IMR-90 (cell line): Measurements from ENCODE around the gene PTH1R. TPM values are rescaled to one million over a fixed set of nuclear protein-coding genes. Genes with fewer than 3 reads are reported as not detected.

Experiments
- ATAC-seq: fragments of 200-7000 bp; cut with Tn5 transposase; 2 replicates; pipeline ENCODE4 v1.9.1; 2020; ENCODE audit warnings: low read depth, mild to moderate bottlenecking, moderate library complexity
- BruUV-seq: library from RNA; stranded (reverse); fragments of 400-500 nt; replicated peaks from 2 replicates; lab custom pipeline; 2021; lab: Mats Ljungman, UMichigan
- CTCF ChIA-PET: fragments of 300-600 bp; formaldehyde crosslinking; extraction: SDS; loops from one replicate; lab custom pipeline; 2021; ENCODE audit warnings: antibody characterized with exemption; lab: Yijun Ruan, JAX
- POLR2A ChIA-PET: fragments of 300-600 bp; sonication (Branson Sonifier 250); formaldehyde crosslinking; loops from one replicate; lab custom pipeline; 2022; ENCODE audit warnings: antibody characterized with exemption; ENCODE audit not compliant: unreplicated experiment; lab: Charles Lee
- DNase-seq: peaks from one replicate; pipeline ENCODE4 v3.0.0; 2013
- H2AFZ ChIP-seq: replicated peaks from 2 replicates; pipeline ENCODE3; 2013; ENCODE audit warnings: low read length, mild to moderate bottlenecking; ENCODE audit not compliant: poor library complexity
- H2AK5ac ChIP-seq: 2 replicates; pipeline ENCODE4 v1.6.1; 2013; ENCODE audit warnings: low read depth, low read length, inconsistent platforms
- H2AK9ac ChIP-seq: replicated peaks from 2 replicates; pipeline ENCODE3; 2013; ENCODE audit warnings: mild to moderate bottlenecking, low read depth, low read length, moderate library complexity; ENCODE audit not compliant: poor library complexity
- H2BK120ac ChIP-seq: 2 replicates; pipeline ENCODE4 v1.6.1; 2013; ENCODE audit warnings: low read depth, low read length, inconsistent platforms
- H2BK15ac ChIP-seq: 3 replicates; pipeline ENCODE4 v1.6.1; 2013; ENCODE audit warnings: low read depth, low read length, inconsistent platforms
- H2BK20ac ChIP-seq: 2 replicates; pipeline ENCODE4 v1.6.1; 2013; ENCODE audit warnings: low read depth, mild to moderate bottlenecking, inconsistent platforms, low read length, moderate library complexity
- H2BK5ac ChIP-seq: 2 replicates; pipeline ENCODE4 v1.6.1; 2013; ENCODE audit warnings: mild to moderate bottlenecking, low read depth, low read length, inconsistent platforms; ENCODE audit not compliant: poor library complexity, severe bottlenecking
- H3K14ac ChIP-seq: replicated peaks from 2 replicates; pipeline ENCODE4 v1.6.1; 2013; ENCODE audit warnings: low read depth, low read length, inconsistent platforms
- H3K18ac ChIP-seq: 2 replicates; pipeline ENCODE4 v1.6.1; 2013; ENCODE audit warnings: low read depth, low read length, control low read depth
- H3K23ac ChIP-seq: 2 replicates; pipeline ENCODE4 v1.6.1; 2013; ENCODE audit warnings: low read depth, low read length, inconsistent platforms
- H3K27ac ChIP-seq: 2 replicates; pipeline ENCODE4 v1.5.1; 2013; ENCODE audit warnings: mild to moderate bottlenecking, control low read depth, low read length; ENCODE audit not compliant: insufficient read depth
- H3K27me3 ChIP-seq: 2 replicates; pipeline ENCODE4 v1.6.1; 2013; ENCODE audit warnings: low read length; ENCODE audit not compliant: control insufficient read depth, insufficient read depth
- H3K36me3 ChIP-seq: 2 replicates; pipeline ENCODE4 v1.6.1; 2013; ENCODE audit warnings: low read length, mixed read lengths; ENCODE audit not compliant: control insufficient read depth, insufficient read depth
- H3K4ac ChIP-seq: 2 replicates; pipeline ENCODE4 v1.6.1; 2013; ENCODE audit warnings: low read depth, low read length, inconsistent platforms
- H3K4me1 ChIP-seq: 2 replicates; pipeline ENCODE4 v1.6.1; 2013; ENCODE audit warnings: low read length, mixed read lengths; ENCODE audit not compliant: control insufficient read depth, insufficient read depth
- H3K4me2 ChIP-seq: 2 replicates; pipeline ENCODE4 v1.6.1; 2013; ENCODE audit warnings: low read depth, mild to moderate bottlenecking, control low read depth, low read length, moderate library complexity
- H3K4me3 ChIP-seq: 2 replicates; pipeline ENCODE4 v1.5.1; 2013; ENCODE audit warnings: low read depth, mild to moderate bottlenecking, control low read depth, low read length, moderate library complexity; ENCODE audit not compliant: insufficient read depth
- H3K56ac ChIP-seq: 2 replicates; pipeline ENCODE4 v1.6.1; 2013; ENCODE audit warnings: low read length, inconsistent platforms; ENCODE audit not compliant: insufficient read depth; ENCODE audit errors: extremely low read depth
- H3K79me1 ChIP-seq, 2 experiments: 2 replicates each; pipeline ENCODE4 v1.6.1; 2013; ENCODE audit warnings: low read length in 2 of 2, inconsistent platforms in 1 of 2, low read depth in 1 of 2
- H3K9ac ChIP-seq: 2 replicates; pipeline ENCODE4 v1.6.1; 2013; ENCODE audit warnings: low read depth, low read length, control low read depth
- H3K9me1 ChIP-seq: 2 replicates; pipeline ENCODE4 v1.6.1; 2013; ENCODE audit warnings: low read length, inconsistent platforms; ENCODE audit not compliant: insufficient read depth
- H3K9me3 ChIP-seq: 2 replicates; pipeline ENCODE4 v1.6.1; 2013; ENCODE audit warnings: low read length; ENCODE audit not compliant: control insufficient read depth, insufficient read depth
- H4K20me1 ChIP-seq: 2 replicates; pipeline ENCODE4 v1.6.1; 2013; ENCODE audit warnings: low read length, inconsistent platforms; ENCODE audit not compliant: insufficient read depth
- H4K5ac ChIP-seq: 2 replicates; pipeline ENCODE4 v1.6.1; 2013; ENCODE audit warnings: mild to moderate bottlenecking, low read depth, low read length, control low read depth
- H4K8ac ChIP-seq, 2 experiments: 2 replicates each; pipeline ENCODE4 v1.6.1; 2013; ENCODE audit warnings: low read depth in 2 of 2, low read length in 2 of 2, control low read depth in 1 of 2, inconsistent platforms in 1 of 2
- H4K91ac ChIP-seq: 2 replicates; pipeline ENCODE4 v1.6.1; 2013; ENCODE audit warnings: low read depth, low read length, inconsistent platforms; ENCODE audit not compliant: insufficient read depth
- BHLHE40 ChIP-seq: fragments of 150-350 bp; IDR thresholded peaks from 2 replicates; pipeline ENCODE4 v1.6.1; 2016; ENCODE audit warnings: mild to moderate bottlenecking, low read depth, low read length
- CEBPB ChIP-seq: IDR thresholded peaks from 2 replicates; pipeline ENCODE4 v1.6.1; 2012; ENCODE audit warnings: low read depth, low read length, improper control_type of control experiment
- CHD1 ChIP-seq: IDR thresholded peaks from 2 replicates; pipeline ENCODE4 v1.6.1; 2012; ENCODE audit warnings: low read depth, low read length, improper control_type of control experiment
- MAZ ChIP-seq: IDR thresholded peaks from 2 replicates; pipeline ENCODE4 v1.6.1; 2012; ENCODE audit warnings: low read depth, mild to moderate bottlenecking, low read length, improper control_type of control experiment, moderate library complexity, borderline replicate concordance
- NFE2L2 ChIP-seq: fragments of 150-350 bp; IDR thresholded peaks from 2 replicates; pipeline ENCODE4 v1.6.1; 2016; ENCODE audit warnings: low read depth, mild to moderate bottlenecking, low read length
- POLR2A ChIP-seq: IDR thresholded peaks from 2 replicates; pipeline ENCODE4 v1.6.1; 2012; ENCODE audit warnings: mild to moderate bottlenecking, low read depth, low read length
- RAD21 ChIP-seq: IDR thresholded peaks from 2 replicates; pipeline ENCODE4 v1.6.1; 2012; ENCODE audit warnings: low read length, improper control_type of control experiment
- RCOR1 ChIP-seq: IDR thresholded peaks from 2 replicates; pipeline ENCODE4 v1.6.1; 2012; ENCODE audit warnings: mild to moderate bottlenecking, low read length, improper control_type of control experiment; ENCODE audit not compliant: insufficient replicate concordance
- SMC3 ChIP-seq: fragments of 150-350 bp; IDR thresholded peaks from 2 replicates; pipeline ENCODE4 v1.6.1; 2016; ENCODE audit warnings: low read depth, mild to moderate bottlenecking, antibody characterized with exemption, low read length, moderate library complexity
- WGBS, 2 experiments: methylation state at CpG; one replicate each; pipeline versions ENCODE4 v1.1.5 to v1.1.7; 2013; ENCODE audit warnings: missing lambda C conversion rate in 2 of 2; ENCODE audit not compliant: insufficient read length in 1 of 2; ENCODE audit errors: extremely low coverage in 2 of 2; 5-methylcytosine and 5-hydroxymethylcytosine counted together
- dilution Hi-C: fragments of 300-500 bp; cut with HindIII; formaldehyde crosslinking; loops from one replicate; pipeline ENCODE4 v1.14.3; 2018; ENCODE audit warnings: low sequenced_read_pairs; ENCODE audit not compliant: unreplicated experiment
- in situ Hi-C: fragments of 300-500 bp; cut with MboI; formaldehyde crosslinking; loops from 3 replicates; pipeline ENCODE4 v1.14.3; 2019; ENCODE audit warnings: low sequenced_read_pairs, inconsistent platforms, mixed read lengths
- intact Hi-C: fragments of 100-400 bp; cut with micrococcal nuclease; formaldehyde crosslinking; loops from 2 replicates; pipeline ENCODE4 v1.10.0; 2022
- polyA plus RNA-seq, 3 experiments: library from polyadenylated mRNA; depleted of rRNA; stranded (reverse); fragments of >200 nt; gene quantifications; 2 replicates each; pipeline ENCODE4 v1.2.3, GENCODE V29; 2012; ENCODE audit warnings: low replicate concordance in 1 of 3
- total RNA-seq: library from RNA; depleted of rRNA; stranded (reverse); fragments of >200 nt; gene quantifications from 2 replicates; pipeline ENCODE4 v1.2.3, GENCODE V29; 2012
- TF ChIP-seq, protein P1 (sequence below): fragments of 150-350 bp; IDR thresholded peaks from 2 replicates; pipeline ENCODE4 v1.6.1; 2016; ENCODE audit warnings: low read depth, mild to moderate bottlenecking, low read length, moderate library complexity, borderline replicate concordance
- TF ChIP-seq, protein P2 (sequence below): conservative IDR thresholded peaks from 2 replicates; pipeline ENCODE4 v1.5.1; 2012; ENCODE audit warnings: mild to moderate bottlenecking, low read depth, low read length, improper control_type of control experiment

The PTH1R gene
- total and polyA plus RNA-seq, 2 of the 4 experiments (the other 2 are of a cell fraction): 0.15 to 0.18 TPM

DNA sequence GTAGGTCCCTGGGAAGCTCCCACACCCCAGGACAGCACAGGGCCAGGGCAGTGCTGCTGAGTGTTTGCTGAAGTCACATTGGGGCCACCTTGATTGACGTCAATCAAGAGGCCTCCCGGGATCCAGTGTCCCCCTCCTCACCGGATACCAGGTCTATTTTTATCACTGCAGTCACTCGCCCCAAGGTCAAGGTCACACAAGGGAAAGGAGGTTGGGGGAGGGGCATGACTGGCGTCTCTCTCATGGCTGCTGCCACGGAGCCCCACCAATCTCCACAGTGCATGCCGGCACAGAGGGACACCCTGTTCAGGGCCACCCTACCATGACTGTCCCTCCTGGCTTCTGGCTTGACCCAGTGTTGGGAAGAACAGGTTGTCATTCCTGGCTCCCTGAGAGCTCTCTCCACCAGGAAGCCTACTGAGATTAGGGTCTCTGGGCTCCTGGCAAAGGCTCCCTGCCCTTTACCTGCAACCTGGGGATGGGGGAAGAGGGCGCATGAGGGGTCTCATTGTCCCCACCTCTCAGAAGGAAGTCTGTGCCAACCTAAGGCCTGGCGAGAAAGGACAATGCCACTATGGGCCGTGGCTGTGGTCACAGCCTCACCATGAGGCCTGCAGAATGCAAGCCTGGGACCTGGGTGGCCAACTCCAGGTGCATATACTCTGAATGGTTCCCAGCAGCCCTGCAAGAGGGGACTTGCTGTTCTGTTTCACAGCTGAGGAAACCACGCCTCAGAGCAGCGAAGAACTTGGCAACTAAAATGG, 15.7 kb upstream of the PTH1R start (continued):
- TF ChIP-seq, protein P1, sequence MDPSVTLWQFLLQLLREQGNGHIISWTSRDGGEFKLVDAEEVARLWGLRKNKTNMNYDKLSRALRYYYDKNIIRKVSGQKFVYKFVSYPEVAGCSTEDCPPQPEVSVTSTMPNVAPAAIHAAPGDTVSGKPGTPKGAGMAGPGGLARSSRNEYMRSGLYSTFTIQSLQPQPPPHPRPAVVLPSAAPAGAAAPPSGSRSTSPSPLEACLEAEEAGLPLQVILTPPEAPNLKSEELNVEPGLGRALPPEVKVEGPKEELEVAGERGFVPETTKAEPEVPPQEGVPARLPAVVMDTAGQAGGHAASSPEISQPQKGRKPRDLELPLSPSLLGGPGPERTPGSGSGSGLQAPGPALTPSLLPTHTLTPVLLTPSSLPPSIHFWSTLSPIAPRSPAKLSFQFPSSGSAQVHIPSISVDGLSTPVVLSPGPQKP: no peak

DNA sequence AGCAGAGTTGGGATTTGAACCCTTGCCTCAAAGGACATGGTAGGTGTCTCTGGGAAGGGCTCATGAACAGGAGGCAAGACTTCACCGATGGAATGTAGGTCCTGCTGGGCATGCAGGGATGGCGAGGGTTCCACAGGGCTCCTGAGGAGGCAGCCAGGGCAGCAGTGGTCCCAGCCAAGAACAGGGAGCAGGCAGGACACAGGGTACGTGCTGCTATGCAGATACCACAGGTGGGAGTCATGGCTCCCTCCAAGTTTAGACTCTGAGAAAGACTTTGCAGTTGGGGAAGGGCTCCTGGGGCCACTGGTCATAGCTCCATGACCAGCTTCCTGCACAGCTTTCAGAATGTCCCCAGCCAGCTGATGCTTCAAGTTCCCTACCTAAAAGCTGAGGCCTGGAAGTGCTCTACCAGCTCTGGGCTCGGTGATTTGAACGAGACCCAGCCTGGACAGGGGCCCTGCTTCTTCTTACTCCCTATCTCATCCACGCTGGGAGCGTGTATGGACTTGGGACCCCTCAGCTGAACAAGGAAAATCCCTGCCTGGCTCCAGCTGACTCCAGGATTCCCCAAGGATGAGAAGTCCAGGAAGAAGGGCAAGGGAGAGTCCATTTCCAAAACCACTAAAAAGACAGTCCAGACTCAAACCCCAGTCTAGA, 15.0 kb upstream of the PTH1R start:
- Histone ChIP-seq H3K14ac (no peak overlapping the region), H3K4ac (no peak overlapping the region), H3K56ac (no peak overlapping the region), H3K9me3 (no peaks in the 10 kb centered on the region), H3K9me1 (no peaks in the 10 kb centered on the region; the same call in 1 of the 2 replicates), H3K27me3 (peaks cover 41% of the 10 kb centered on the region), H4K20me1 (no peaks in the 10 kb centered on the region), H3K9ac (no peak overlapping the region), H4K8ac (no peak overlapping the region), H2BK5ac (no peak overlapping the region), H3K4me1 (no peaks in the 10 kb centered on the region; the same call in 1 of the 2 replicates), H2BK20ac (no peak overlapping the region), H3K4me2 (no peak overlapping the region), H2AFZ (no peak overlapping the region), H3K27ac (no peak overlapping the region), H2AK9ac (no peak overlapping the region), H3K23ac (no peak overlapping the region), H3K18ac (no peak overlapping the region), H3K36me3 (no peaks in the 10 kb centered on the region), H2AK5ac (no peak overlapping the region), H3K4me3 (no peak overlapping the region), H2BK120ac (no peak overlapping the region), H2BK15ac (no peak overlapping the region), H4K91ac (no peak overlapping the region), H4K5ac (no peak overlapping the region), H3K79me1 (no peaks in the 10 kb centered on the region)
- intact Hi-C loops: no loop called here
- 82% methylated on average over 3 of the region's 7 CpGs; no CpG with 5 or more reads in 1 of the 2 experiments for WGBS, 2 experiments
- in situ Hi-C loops: no loop called here
- ATAC-seq (no peak), DNase-seq (no peak)
- BruUV-seq: no TSS peak
- ChIA-PET POLR2A (no interaction called here), CTCF (no interaction called here)
- dilution Hi-C loops: no loop called here
- TF ChIP-seq BHLHE40 (no peak), MAZ (no peak), RCOR1 (no peak), CEBPB (no peak), NFE2L2 (no peak), SMC3 (no peak), RAD21 (no peak), POLR2A (no peak), CHD1 (no peak)
- TF ChIP-seq, protein P1: no peak
- TF ChIP-seq, protein P2, sequence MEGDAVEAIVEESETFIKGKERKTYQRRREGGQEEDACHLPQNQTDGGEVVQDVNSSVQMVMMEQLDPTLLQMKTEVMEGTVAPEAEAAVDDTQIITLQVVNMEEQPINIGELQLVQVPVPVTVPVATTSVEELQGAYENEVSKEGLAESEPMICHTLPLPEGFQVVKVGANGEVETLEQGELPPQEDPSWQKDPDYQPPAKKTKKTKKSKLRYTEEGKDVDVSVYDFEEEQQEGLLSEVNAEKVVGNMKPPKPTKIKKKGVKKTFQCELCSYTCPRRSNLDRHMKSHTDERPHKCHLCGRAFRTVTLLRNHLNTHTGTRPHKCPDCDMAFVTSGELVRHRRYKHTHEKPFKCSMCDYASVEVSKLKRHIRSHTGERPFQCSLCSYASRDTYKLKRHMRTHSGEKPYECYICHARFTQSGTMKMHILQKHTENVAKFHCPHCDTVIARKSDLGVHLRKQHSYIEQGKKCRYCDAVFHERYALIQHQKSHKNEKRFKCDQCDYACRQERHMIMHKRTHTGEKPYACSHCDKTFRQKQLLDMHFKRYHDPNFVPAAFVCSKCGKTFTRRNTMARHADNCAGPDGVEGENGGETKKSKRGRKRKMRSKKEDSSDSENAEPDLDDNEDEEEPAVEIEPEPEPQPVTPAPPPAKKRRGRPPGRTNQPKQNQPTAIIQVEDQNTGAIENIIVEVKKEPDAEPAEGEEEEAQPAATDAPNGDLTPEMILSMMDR: no peak
